BLaER1 (cell line): Measurements from ENCODE around the gene MGAT4D.
"Not testable (repeated sequence)": the region's sequence is repeated elsewhere in the genome, so short reads cannot be mapped to it uniquely, and the experiment has no call there.

Source experiments
- H3K27ac ChIP-seq: shearing (Covaris generic); formaldehyde crosslinking; 2 replicates; pipeline ENCODE4 v1.8.1; 2022
- H3K27me3 ChIP-seq: shearing (Covaris generic); formaldehyde crosslinking; 2 replicates; pipeline ENCODE4 v1.8.1; 2022
- H3K36me3 ChIP-seq: shearing (Covaris generic); formaldehyde crosslinking; 2 replicates; pipeline ENCODE4 v1.8.1; 2022
- H3K4me1 ChIP-seq: shearing (Covaris generic); formaldehyde crosslinking; 2 replicates; pipeline ENCODE4 v1.8.1; 2022
- H3K4me2 ChIP-seq: shearing (Covaris generic); formaldehyde crosslinking; 2 replicates; pipeline ENCODE4 v1.8.1; 2022
- H3K4me3 ChIP-seq: shearing (Covaris generic); formaldehyde crosslinking; 2 replicates; pipeline ENCODE4 v1.8.1; 2022
- H3K9ac ChIP-seq: shearing (Covaris generic); formaldehyde crosslinking; 2 replicates; pipeline ENCODE4 v1.8.1; 2022
- H3K9me3 ChIP-seq: shearing (Covaris generic); formaldehyde crosslinking; 2 replicates; pipeline ENCODE4 v1.8.1; 2022
- H4K20me1 ChIP-seq: shearing (Covaris generic); formaldehyde crosslinking; 2 replicates; pipeline ENCODE4 v1.8.1; 2022
- Cebpa-rat ChIP-seq: shearing (Covaris generic); IDR thresholded peaks from 2 replicates; pipeline ENCODE4 v1.8.1; 2022

The MGAT4D gene

DNA sequence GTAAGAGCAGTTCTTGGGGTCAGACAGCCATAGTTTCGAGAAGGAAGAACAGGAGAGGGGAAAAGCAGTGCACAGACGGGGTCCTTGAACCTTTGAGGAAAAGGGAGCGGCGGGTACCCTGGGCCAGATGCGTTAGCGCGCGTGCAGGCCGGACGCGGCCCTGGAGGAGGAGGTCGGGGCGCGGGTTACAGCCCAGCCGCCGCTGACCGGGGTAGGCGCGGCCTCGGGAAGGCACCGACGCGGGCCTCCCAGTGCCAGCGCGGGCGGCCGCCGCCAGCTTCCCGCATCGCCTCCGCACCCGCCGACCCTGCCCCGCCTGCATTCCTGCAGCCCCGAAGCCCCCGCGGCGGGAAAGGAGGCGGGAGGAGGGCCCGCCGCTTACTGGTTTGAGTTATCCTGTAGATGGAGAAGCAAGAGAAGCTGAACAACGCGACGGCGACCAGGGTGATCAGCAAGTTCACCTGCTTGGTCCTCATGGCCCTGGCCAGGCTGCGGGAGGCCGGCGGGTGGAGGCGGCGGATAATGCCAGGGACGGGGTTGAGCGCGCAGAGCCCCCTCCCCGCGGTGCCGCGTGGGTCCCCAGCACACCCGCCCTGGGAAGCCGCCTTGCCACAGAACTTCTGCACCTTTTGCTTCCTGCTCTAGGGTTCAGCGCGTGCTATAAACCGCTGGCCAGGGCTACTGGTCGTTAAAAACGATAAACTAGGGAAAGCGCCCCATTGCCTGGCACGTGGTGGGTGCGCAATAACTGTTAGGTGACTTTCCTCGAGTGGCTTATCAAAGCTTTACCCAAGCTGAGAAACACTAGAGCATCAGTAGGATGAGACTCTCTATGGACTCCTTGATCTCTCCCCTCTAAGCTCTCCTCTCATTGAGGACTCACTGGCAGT lies at the start of gene MGAT4D:
Gene MGAT4D (minus strand): TSS at position 547 of the 890 bp plus-strand sequence. CDS start 71 bp downstream, at position 476.
- H4K20me1 ChIP-seq: no peaks in the 10 kb centered on the region
- no peak within 1 kb of the TSS for H3K9ac ChIP-seq
- H3K36me3 ChIP-seq: no peaks in the 10 kb centered on the region
- H3K4me1 ChIP-seq: no peaks in the 10 kb centered on the region
- TF ChIP-seq Cebpa-rat: no peak
- no peak within 1 kb of the TSS for H3K27ac ChIP-seq
- no peak within 1 kb of the TSS for H3K4me2 ChIP-seq
- no peak within 1 kb of the TSS for H3K4me3 ChIP-seq
- H3K9me3 ChIP-seq: peaks cover 11% of the 10 kb centered on the region
- H3K27me3 ChIP-seq: no peaks in the 10 kb centered on the region

GRCh38 chr4:140533951-140534480 lies 35.9 kb upstream of the MGAT4D start:
- Histone ChIP-seq H3K27ac (no peak overlapping the region), H3K4me1 (no peaks in the 10 kb centered on the region), H3K9me3 (no peaks in the 10 kb centered on the region), H3K36me3 (peaks cover 31% of the 10 kb centered on the region), H3K9ac (no peak overlapping the region), H3K4me2 (no peak overlapping the region), H4K20me1 (no peaks in the 10 kb centered on the region), H3K27me3 (no peaks in the 10 kb centered on the region), H3K4me3 (no peak overlapping the region)
- TF ChIP-seq Cebpa-rat: no peak

DNA sequence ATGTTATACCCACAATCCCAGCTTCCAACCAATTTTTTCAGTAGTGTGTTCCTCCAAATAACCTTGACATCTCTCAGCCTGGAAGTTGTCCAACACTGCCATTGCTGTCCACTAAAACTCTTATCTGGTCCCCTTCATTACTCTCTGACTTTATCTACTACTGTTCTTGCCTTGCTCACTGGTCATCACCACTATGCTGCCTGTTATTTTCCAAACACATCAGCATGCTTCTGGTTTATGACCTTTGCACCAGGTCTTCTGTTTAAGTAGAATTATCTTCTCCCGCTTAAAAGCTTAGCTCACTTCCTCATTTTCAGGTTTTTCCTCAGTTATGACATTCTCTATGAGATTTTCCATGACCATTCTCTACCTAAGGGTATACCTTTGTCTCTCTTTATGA lies 31.3 kb upstream of the MGAT4D start:
- no peak overlapping the region for H3K27ac ChIP-seq
- peaks cover 13% of the 10 kb centered on the region for H3K4me1 ChIP-seq
- H3K4me2 ChIP-seq: no peak overlapping the region
- H3K4me3 ChIP-seq: no peak overlapping the region
- peaks cover 18% of the 10 kb centered on the region for H3K36me3 ChIP-seq
- TF ChIP-seq Cebpa-rat: no peak
- H4K20me1 ChIP-seq: no peaks in the 10 kb centered on the region
- H3K9me3 ChIP-seq: peaks cover 5% of the 10 kb centered on the region; the same call in 1 of the 2 replicates
- no peaks in the 10 kb centered on the region for H3K27me3 ChIP-seq
- H3K9ac ChIP-seq: no peak overlapping the region

DNA sequence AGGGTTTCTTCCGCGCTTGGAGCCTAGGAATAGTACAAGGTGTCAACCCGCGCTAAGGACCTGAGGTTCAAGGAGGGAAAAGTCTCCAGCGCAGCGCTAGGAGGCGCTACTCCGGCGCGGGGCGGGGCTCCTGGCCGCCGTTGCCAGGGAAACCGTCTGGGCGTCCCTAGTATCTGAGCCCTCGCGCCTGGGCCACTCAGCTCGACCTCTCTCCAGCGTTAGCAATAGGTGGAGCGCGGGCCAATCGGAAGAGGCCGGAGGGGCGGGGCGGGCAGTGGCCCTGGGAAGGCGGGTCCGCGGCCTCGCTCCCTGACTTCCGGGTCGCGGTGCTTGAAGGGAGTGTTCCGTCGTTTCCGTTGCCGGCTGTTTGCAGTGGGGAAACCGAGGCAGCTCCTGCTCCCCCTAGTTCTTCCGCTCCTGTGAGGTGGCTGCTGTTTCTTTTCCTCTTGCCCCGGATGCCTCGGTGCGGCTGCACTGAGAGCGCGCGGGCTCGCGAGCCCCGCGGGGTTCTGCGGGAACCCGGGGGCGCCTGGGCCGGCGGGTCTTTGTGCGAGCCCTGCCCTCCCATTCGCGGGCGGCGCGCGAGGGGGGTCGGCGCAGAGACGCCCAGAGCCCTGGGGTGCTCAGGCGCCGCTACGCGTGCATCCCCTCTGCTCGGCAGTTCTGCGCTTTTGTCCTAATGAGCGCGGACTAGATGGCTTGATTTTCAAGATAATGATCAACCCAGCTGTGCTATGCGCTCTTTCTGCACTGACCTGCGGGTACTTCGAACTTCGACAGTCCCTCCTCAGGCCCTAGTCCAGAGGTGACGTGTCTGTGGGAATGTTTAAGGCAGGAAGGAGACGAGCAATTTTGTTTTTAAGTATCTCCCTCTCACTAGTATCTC lies 26.0 kb upstream of the MGAT4D start, which contains the start of gene ELMOD2:
Gene ELMOD2 (plus strand): TSS at position 312 of the 886 bp plus-strand sequence. CDS start 1,261 bp downstream, outside the sequence.
- peak within 1 kb of the TSS; percentile 88 for H3K9ac ChIP-seq
- no peaks in the 10 kb centered on the region for H4K20me1 ChIP-seq
- no peak for TF ChIP-seq Cebpa-rat
- peak within 1 kb of the TSS; percentile 89 for H3K27ac ChIP-seq
- H3K4me1 ChIP-seq: peaks cover 13% of the 10 kb centered on the region
- no peaks in the 10 kb centered on the region for H3K27me3 ChIP-seq
- H3K36me3 ChIP-seq: peaks cover 10% of the 10 kb centered on the region
- peaks cover 5% of the 10 kb centered on the region; the same call in 1 of the 2 replicates for H3K9me3 ChIP-seq
- peak within 1 kb of the TSS; percentile 82 for H3K4me2 ChIP-seq
- H3K4me3 ChIP-seq: peak within 1 kb of the TSS; percentile 83

DNA sequence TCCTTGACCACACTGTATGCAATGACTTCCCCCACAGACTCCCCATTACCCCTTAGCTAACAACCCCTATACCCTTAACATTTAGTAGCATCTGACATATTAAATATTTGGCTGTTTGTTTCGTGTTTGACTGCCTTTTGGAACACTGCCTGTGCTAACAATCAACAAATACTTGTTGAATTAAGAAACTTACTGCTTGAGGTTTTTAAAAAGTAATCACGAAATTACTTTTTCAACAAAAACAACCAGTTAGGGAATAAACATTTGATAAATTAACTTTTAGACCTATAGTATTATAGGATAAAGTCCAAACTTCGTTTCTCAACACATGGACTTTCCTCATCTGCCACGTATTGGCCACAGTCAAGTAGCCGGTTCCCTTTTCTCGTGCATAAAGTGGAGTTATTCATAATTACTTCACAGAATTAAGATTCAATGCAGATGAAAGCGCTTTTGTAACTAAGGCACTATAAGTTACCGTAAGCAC lies 25.3 kb upstream of the MGAT4D start:
- Histone ChIP-seq H3K9ac (no peak overlapping the region; the same call in 1 of the 2 replicates), H3K27ac (no peak overlapping the region), H3K4me3 (peak overlapping the region; percentile 83), H4K20me1 (no peaks in the 10 kb centered on the region), H3K36me3 (peaks cover 7% of the 10 kb centered on the region), H3K4me1 (peaks cover 13% of the 10 kb centered on the region), H3K4me2 (peak overlapping the region; percentile 82), H3K27me3 (no peaks in the 10 kb centered on the region), H3K9me3 (peaks cover 5% of the 10 kb centered on the region; the same call in 1 of the 2 replicates)
- no peak for TF ChIP-seq Cebpa-rat

DNA sequence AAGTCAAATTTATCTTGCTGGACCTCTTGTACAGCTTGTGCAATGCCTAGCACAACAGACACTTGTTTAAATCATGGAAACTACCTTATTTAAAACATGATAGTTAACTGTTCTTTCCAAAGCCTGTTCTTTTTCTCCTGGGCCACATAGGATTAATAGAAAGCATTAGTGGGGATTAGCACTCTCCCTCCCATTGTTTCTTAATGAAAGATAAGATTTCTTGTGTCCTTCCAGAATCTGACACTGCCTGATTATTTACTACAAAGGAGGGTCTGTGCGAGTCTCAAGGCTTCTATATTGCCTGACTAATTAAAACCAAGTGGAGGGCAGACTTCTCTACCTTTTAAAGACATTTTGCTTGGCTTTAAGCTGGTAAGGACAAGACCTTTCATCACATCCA lies 17.3 kb upstream of the MGAT4D start:
- no peaks in the 10 kb centered on the region for H4K20me1 ChIP-seq
- no peak for TF ChIP-seq Cebpa-rat

DNA sequence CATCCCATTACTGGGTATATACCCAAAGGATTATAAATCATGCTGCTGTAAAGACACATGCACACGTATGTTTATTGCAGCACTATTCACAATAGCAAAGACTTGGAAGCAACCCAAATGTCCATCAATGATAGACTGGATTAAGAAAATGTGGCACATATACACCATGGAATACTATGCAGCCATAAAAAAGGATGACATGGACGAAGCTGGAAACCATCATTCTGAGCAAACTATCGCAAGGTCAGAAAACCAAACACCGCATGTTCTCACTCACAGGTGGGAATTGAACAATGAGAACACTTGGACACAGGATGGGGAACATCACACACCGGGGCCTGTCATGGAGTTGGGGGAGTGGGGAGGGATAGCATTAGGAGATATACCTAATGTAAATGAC lies 15.7 kb upstream of the MGAT4D start:
- not testable (repeated sequence) for H3K27me3 ChIP-seq, H3K27ac ChIP-seq, H4K20me1 ChIP-seq, H3K4me1 ChIP-seq, H3K4me3 ChIP-seq, H3K4me2 ChIP-seq, H3K9me3 ChIP-seq, H3K9ac ChIP-seq, H3K36me3 ChIP-seq

More for the DNA sequence above, 17.3 kb upstream of the MGAT4D start:
- H3K9me3 ChIP-seq: no peaks in the 10 kb centered on the region
- no peak overlapping the region for H3K27ac ChIP-seq
- H3K4me1 ChIP-seq: no peaks in the 10 kb centered on the region
- no peaks in the 10 kb centered on the region for H3K27me3 ChIP-seq
- no peaks in the 10 kb centered on the region for H3K36me3 ChIP-seq
- no peak overlapping the region for H3K4me2 ChIP-seq
- H3K4me3 ChIP-seq: no peak overlapping the region
- no peak overlapping the region for H3K9ac ChIP-seq

- H3K4me2 ChIP-seq: no peak overlapping the region
- H3K9ac ChIP-seq: no peak overlapping the region
- H3K9me3 ChIP-seq: peaks cover 3% of the 10 kb centered on the region; the same call in 1 of the 2 replicates
- H3K27me3 ChIP-seq: no peaks in the 10 kb centered on the region
- H3K4me1 ChIP-seq: no peaks in the 10 kb centered on the region
- TF ChIP-seq Cebpa-rat: no peak
- no peaks in the 10 kb centered on the region for H4K20me1 ChIP-seq
- no peaks in the 10 kb centered on the region for H3K36me3 ChIP-seq
- H3K27ac ChIP-seq: no peak overlapping the region
- no peak overlapping the region for H3K4me3 ChIP-seq
These were observed 6.2 kb upstream of the MGAT4D start for GRCh38 chr4:140504261-140504660.

DNA sequence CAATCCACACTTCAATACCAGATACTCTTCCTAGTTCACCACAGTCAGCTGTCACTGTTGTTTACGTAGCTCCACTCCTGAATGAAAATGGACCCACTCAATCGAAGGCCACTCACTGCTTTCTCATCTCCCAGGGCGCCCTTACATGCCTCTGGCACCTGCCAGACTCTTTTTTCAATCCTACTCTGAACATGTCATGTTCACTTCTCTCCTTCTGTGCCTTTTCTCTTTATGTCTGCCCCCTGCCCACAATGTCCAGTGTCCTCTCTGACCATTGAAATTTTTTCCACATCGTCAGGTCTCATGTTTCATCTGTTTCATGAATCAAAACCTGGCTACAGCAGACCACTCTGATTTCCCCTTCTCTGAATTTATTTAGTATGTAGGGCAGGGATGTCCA lies 1.3 kb upstream of the MGAT4D start:
- Histone ChIP-seq H3K27ac (no peak overlapping the region), H3K4me1 (no peaks in the 10 kb centered on the region), H3K4me3 (no peak overlapping the region), H3K9ac (no peak overlapping the region), H3K4me2 (no peak overlapping the region), H4K20me1 (no peaks in the 10 kb centered on the region), H3K36me3 (no peaks in the 10 kb centered on the region), H3K27me3 (no peaks in the 10 kb centered on the region), H3K9me3 (peaks cover 11% of the 10 kb centered on the region)
- TF ChIP-seq Cebpa-rat: no peak
